Breast epithelium (tissue), 3 donors: ENCODE results near the gene RERG.

Experiments
- POLR2A ChIP-seq: fragments of 450-650 bp; IDR thresholded peaks from one replicate; pipeline ENCODE4 v1.6.1; 2016; ENCODE audit warnings: antibody characterized with exemption, mild to moderate bottlenecking, moderate library complexity
- POLR2AphosphoS5 ChIP-seq, 3 donors: sonication (generic); formaldehyde crosslinking; IDR thresholded peaks; one replicate each; pipeline ENCODE4 v1.6.1; 2017; ENCODE audit warnings: antibody characterized with exemption in 3 of 3
- TF ChIP-seq, protein P1 (sequence below), 3 donors: fragments of 450-650 bp; IDR thresholded peaks; one replicate each; pipeline ENCODE4 v1.5.1; 2016 to 2017; ENCODE audit warnings: antibody characterized with exemption in 3 of 3, mild to moderate bottlenecking in 3 of 3, moderate library complexity in 3 of 3

DNA sequence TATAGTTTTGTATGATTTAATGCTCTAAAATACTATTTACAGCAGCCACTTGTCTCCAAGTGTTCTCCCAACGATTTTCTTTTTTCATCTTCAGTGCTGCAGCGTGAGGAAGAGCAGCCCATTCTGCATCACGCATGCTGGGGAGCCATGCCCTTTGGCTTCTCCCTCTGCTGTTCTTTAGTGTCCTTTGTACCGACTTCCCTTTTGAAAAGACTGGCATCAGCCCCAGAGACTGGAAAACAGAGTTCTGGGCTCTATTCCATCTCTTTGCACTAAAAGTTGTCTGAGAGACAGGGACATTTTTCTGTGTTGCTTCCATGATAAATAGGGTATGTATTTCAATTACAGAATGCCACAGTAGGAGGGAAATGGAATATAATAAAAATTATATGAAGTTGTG, 105.1 kb downstream of the RERG start:
- TF ChIP-seq, protein P1, sequence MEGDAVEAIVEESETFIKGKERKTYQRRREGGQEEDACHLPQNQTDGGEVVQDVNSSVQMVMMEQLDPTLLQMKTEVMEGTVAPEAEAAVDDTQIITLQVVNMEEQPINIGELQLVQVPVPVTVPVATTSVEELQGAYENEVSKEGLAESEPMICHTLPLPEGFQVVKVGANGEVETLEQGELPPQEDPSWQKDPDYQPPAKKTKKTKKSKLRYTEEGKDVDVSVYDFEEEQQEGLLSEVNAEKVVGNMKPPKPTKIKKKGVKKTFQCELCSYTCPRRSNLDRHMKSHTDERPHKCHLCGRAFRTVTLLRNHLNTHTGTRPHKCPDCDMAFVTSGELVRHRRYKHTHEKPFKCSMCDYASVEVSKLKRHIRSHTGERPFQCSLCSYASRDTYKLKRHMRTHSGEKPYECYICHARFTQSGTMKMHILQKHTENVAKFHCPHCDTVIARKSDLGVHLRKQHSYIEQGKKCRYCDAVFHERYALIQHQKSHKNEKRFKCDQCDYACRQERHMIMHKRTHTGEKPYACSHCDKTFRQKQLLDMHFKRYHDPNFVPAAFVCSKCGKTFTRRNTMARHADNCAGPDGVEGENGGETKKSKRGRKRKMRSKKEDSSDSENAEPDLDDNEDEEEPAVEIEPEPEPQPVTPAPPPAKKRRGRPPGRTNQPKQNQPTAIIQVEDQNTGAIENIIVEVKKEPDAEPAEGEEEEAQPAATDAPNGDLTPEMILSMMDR (IDR thresholded peaks at IDR 0.05): no peak
- TF ChIP-seq POLR2A (no peak), POLR2AphosphoS5 (IDR thresholded peaks at IDR 0.05) (no peak)
